Stimulated activated CD4-positive, alpha-beta T cell treated with anti-CD3 and anti-CD28 coated beads, Interleukin-1b, Interleukin-23, amount 100 ng/mL, for 48 hours (primary cell): ENCODE data around the gene PDS5A.
"Not testable (repeated sequence)": the region's sequence is repeated elsewhere in the genome, so short reads cannot be mapped to it uniquely, and the experiment has no call there.

Experiments used
- DNase-seq: peaks from one replicate; pipeline ENCODE4 v3.0.0-alpha.2; 2020

PDS5A gene

DNA sequence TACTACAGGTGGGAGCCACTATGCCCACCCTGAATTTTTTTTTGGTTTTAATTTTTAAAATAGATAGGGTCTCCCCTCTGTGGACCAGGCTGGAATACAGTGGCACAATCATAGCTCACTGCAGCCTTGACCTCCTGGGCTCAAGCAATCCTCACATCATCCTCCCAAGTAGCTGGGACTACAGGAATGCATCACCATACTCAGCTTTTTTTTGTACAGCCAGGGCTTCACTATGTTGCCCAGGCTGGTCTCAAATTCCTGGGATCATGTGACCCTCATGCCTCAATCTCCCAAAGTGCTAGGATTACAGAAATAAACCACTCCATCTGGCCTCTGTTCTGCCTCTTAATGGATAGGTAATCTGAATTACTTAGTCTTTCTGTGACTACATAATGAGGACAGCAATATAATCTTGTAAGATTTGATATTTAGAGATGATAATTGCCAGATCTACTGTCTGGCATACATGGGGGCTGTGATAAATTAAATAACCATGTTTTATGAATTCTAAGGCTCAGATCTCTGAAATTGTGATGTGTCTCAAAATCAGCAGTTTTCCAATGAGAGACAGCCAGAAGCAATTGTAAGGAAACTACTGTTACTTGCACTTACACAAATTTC, 26.7 kb downstream of the PDS5A start:
- no peak for DNase-seq

DNA sequence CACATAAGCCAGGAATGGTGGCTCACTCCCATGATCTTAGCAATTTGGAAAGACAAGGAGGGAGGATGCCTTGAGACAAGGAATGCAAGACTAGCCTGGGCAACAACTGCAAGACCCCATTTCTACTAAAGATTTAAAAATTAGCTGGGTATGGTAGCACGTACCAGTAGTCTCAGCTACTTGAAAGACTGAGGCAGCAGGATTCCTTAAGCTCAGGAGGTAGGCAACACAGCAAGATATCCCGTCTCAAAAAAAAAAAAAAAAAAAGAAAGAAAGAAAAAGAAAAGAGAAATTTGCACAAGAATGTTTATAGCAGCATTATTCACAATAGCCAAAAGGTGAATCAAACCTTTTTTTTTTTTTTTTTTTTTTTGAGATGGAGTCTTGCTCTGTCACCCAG, 29.7 kb downstream of the PDS5A start:
- DNase-seq, result no peak

- DNase-seq, result no peak
Observed at GRCh38 chr4:39947417-39947816, 30.3 kb downstream of the PDS5A start.

- DNase-seq, result not testable (repeated sequence)
Observed at GRCh38 chr4:39944245-39944644, 33.5 kb downstream of the PDS5A start.

DNA sequence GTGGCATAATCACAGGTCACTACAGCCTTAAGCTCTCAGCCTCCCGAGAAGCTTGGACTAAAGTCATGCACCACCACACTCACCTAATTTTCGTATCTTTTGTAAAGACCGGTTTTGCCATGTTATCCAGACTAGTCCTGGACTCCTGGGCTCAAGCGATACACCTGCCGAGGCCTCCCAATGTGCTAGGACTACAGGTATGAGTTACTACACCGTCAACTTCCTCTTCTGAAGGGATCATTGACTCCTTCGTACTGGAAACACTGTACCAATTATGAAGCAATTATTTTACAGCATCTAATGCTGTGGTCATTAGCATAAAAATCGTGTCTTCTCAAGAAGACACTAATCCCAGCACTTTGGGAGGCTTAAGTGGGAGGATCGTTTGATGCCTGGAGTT, 35.2 kb downstream of the PDS5A start:
- no peak for DNase-seq

DNA sequence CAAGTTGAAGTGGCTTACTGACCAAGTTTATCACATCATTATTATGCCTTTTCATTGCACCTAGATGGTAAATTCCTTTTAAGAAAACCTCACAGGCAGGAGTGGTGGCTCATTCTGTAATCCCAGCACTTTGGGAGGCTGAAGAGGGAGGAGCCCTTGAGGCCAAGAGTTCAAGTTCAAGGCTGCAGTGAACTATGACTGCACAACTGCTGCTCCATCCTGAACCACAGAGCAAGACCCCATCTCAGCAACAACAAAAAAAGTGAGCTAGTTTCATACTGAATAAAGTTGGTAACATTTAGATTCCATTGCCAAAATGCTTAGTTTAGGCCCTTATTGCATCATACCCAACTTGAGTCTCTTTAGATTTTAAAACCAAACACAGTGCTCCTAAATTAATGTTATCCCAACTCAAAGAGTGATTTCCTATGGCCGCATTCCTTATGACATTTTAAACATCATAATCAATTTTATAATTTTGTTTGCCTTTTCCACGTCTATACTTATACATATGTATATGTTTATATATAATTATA, 36.0 kb downstream of the PDS5A start:
- DNase-seq, result no peak

- no peak for DNase-seq
Observed at GRCh38 chr4:39937683-39938268, 39.9 kb downstream of the PDS5A start.

DNA sequence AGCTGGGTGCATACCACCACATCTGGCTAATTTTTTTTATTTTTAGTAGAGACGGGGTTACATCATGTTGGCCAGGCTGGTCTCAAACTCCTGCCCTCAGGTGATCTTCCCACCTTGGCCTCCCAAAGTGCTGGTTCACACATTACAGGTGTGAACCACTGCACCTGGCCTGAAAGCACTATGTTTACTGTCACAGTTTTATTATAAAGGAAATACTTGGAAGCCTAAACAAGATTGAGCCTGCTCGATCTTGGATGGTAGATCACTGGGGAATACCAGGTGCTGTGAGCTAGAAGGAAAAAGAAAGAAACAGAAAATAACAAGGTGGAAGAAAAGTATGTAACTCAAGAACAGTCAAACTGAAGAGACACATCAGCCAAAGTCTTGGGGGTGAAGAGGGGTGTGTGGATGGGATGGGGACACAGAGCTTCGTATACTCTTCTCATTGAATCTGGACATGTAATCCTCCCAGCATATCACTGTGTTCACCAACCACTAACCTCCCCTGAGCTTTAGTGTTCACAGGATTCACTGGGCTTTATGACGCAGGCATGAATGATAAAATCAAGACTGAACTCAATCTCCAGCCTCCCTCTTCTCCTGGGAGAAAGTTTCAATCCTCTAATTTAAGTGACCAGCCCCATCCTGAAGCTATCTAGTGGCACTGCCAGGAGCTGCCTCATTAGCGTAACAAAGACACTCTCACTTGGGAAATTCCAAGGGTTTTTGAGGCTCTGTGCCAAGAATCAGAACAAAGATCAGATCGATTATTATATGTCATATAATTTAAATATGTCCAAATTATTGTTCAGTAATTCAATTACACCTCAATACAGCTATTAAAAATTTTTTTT, 40.9 kb downstream of the PDS5A start:
- no peak for DNase-seq

DNA sequence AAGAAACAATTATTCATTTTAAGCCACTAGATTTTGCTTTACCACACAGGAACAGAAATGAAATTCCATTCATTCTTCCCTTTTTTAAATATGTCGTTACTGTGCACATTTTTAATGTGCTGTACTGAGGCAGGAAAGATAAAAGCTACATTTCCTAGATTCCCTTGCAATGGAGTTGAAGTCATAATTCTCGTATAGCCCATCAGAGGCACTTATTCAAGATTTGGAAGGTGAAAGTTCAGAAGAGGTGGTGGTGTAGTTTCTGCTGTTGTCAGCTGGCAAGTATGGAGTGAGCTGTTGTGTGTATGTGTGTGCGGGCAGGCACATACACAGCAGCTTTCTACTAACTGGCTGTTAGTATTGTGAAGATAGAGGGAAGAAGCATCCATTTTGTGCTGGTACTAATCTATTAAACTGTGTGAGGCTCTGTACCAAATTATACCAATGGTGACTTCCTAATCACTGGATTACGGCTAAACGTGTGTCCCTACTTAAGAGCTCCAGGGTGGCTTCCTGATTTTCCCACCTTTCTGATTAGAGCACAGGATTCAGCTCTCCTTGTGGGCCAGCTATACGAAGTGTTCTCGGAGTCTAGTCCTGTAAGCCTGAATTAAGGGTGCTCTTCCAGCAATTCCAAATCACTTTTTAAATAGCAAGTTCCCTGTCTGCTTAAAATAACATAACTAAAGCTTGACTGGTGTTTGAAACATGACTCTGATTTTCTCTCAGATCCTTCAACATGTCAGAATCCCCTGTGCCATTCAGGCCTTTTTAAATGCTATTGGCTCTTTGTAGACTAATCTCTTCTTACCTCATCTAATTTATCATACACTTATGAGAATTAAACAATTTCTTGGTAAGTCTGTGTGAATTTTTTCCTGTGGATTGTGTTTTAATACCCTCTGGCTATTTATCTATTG, 43.8 kb downstream of the PDS5A start:
- DNase-seq, result no peak

DNA sequence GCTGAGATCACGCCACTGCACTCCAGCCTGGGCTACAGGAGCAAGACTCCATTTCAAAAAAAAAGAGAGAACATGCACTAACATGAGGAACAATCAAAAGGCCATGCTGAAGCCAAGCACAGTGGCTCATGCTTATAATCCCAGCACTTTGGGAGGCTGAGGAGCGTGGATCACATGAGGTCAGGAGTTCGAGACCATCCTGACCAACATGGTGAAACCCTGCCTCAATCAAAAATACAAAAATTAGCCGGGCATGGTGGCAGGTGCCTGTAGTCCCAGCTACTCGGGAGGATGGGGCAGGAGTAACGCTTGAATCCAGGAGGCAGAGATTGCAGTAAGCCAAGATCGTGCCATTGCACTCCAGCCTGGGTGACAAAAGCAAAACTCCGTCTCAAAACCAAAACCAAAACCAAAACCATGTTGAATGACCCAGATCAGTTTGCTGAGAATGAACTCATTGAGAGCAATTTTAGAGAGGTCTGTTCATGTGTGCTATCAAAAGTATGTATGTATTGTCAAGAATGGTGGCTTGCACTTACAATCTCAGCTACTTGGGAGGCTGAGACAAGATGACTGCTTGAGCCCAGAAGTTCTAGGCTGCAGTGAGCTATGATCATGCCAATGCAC, 44.8 kb downstream of the PDS5A start:
- DNase-seq, result no peak

- no peak for DNase-seq
Observed at GRCh38 chr4:39931441-39931901, 46.2 kb downstream of the PDS5A start.

- DNase-seq, result no peak
Observed at GRCh38 chr4:39928538-39928937, 49.2 kb downstream of the PDS5A start.

DNA sequence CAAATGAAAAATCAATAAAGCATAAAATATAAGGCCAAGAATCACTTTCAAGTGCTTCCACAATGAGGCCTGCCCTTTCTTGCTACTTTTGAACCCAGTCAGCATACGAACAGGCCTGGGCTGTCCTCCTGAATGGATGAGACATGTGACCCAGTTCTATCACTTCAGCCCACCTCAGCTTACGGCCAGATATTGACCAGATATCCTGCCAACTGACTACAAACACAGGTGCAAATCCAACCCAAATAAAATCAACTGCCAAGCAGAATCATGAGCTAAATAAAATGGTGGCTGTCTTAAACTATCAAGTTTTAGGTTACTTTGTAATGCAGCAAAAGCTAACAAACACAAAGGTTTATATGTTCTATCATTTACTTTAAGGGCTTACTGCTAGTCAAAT, 53.7 kb downstream of the PDS5A start:
- no peak for DNase-seq

DNA sequence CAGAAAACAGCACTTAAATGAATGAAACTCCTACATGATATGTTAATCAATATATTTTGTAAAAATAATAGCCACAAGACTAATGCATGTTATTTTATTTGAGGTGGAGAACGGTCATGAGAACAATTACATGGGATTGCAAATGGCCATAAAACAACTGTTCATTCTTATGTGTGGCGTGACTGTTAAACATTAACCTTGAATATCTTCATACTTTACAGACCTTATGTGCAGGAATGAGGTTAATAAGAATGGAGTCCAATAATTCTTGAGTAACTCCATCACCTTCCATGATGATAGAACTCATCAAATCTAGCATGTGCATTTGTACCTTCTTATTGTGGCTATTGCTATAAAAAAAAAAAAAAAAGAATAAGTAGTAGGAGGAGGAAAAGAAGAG, 55.3 kb downstream of the PDS5A start:
- no peak for DNase-seq

DNA sequence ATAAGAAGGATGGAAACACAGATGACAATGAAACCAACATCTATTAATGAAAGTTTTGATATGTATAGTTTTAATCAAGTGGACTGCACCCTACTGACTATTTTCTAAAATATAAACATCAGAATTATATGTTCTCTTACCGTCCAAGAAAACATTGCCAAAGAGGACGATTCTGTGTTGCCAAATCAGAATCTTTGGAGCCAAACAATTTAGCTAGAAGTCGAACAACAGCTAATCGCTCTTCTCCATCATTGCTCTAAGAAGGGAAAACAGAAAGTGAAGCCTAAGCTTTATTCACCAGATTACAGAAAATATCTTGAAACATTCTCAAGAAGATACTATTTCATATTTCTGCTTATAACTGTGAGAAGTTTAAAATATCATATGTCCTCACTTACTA, 64.2 kb downstream of the PDS5A start:
- DNase-seq, result no peak

- DNase-seq, result no peak
Observed at GRCh38 chr4:39910064-39910463, 67.6 kb downstream of the PDS5A start.

- no peak for DNase-seq
Observed at GRCh38 chr4:39908284-39908683, 69.4 kb downstream of the PDS5A start.

- no peak for DNase-seq
Observed at GRCh38 chr4:39905656-39906055, 72.1 kb downstream of the PDS5A start.

DNA sequence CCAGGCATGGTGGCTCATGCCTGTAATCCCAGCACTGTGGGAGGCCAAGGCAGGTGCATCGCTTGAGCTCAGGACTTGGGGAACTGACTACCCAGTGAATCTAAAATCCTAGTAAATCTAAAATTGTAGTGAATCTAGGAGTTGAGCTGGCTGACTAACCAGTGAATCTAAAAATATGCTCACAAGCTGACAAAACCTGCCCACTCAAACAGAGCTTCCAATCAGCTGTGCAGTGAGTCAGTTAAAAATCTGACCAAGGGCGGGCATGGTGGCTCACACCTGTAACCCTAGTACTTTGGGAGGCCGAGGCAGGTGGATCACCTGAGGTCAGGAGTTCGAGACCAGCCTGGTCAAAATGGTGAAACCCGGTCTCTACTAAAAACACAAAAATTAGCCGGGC, 72.7 kb downstream of the PDS5A start:
- not testable (repeated sequence) for DNase-seq

GRCh38 chr4:39900966-39901365, 76.7 kb downstream of the PDS5A start:
- no peak for DNase-seq

- DNase-seq, result no peak
Observed at GRCh38 chr4:39899291-39899690, 78.4 kb downstream of the PDS5A start.

GRCh38 chr4:39898015-39898414, 79.7 kb downstream of the PDS5A start:
- no peak for DNase-seq
